Measurements from ENCODE around the gene OST4.

Gene OST4

DNA sequence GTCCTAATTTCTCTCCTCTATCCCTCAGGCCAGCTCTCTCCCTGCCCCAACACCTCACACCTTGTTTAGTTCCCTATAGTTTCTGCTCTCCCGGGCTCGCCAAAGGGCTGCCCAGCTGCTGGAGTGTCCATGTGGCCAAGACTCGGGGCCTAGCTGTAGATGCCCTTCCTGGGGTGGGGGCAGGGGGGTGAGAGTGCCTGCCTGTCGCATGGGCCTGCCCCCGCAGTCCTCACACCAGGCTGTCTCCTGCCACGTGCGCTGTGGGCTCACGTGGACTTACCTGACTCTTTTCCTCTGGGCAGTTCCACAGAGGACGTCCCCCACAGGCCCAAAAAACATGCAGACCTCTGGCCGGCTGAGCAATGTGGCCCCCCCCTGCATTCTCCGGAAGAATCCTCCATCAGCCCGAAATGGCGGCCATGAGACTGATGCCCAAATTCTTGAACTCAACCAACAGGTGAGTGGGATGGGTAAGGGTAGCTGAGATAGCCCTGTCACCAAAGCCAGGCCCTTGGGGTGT, 46.1 kb downstream of the OST4 start:
- DNase-seq (ENCODE audit: low read depth): no peak

DNA sequence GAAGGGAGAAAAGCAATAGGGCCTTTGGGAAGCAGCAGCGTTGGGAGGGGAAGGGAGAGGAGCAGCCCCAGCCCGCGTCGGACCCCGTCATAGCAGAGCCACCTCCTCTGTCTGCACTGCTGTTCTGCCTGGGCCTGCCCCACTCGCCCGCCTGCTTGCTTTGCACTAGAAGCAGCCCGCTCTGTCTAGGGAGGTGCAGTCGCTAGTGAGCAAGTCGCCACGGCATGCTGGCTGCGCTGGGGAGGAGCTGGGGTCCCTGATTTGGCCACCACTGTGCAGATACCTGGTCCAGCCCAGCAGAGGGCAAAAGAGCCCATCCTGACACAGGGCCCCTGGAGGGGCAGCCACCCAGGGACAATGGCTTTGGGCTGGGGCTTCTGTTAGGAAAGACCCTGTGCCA, 46.6 kb downstream of the OST4 start:
- DNase-seq (ENCODE audit: low read depth): no peak

DNA sequence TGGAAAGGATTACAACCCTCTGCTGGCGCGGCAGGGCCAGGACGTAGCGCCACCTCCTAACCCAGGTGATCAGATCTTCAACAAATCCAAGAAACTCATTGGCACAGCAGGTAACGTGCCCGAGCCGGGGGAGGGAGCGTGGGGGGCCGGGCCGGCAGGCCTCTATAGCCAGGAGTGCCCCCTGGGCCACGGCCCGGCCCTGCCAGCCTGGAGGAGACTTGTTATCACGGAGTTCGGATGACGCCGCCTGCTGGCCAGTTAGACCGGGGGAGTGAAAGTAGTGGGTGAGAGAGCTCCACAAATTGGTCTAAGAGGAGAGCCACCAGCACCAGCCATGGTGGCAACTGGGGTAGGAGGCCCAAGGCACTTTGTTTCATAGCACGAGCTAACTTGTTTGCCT, 47.3 kb downstream of the OST4 start:
- no peak for DNase-seq (ENCODE audit: low read depth)

DNA sequence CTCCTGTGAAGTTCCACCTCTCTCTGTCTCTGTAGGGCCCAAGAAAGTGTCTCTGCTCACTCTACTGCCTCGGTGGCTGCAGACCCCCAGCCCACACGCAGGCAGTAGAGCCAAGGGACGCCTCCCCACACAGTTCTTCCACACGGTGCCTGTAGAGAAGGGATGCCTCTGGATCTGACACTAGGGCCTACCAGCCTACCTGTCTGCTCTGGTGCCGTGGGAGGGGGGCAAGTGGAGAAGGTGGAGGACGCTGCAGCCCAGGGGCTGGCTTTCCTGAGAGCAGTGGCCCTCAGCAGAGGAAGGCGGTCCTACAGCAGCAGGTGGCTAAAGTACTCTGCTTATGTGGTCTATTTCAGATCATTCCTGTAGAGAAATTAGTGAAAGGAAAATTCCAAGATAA, 47.7 kb downstream of the OST4 start:
- no peak for DNase-seq (ENCODE audit: low read depth)

DNA sequence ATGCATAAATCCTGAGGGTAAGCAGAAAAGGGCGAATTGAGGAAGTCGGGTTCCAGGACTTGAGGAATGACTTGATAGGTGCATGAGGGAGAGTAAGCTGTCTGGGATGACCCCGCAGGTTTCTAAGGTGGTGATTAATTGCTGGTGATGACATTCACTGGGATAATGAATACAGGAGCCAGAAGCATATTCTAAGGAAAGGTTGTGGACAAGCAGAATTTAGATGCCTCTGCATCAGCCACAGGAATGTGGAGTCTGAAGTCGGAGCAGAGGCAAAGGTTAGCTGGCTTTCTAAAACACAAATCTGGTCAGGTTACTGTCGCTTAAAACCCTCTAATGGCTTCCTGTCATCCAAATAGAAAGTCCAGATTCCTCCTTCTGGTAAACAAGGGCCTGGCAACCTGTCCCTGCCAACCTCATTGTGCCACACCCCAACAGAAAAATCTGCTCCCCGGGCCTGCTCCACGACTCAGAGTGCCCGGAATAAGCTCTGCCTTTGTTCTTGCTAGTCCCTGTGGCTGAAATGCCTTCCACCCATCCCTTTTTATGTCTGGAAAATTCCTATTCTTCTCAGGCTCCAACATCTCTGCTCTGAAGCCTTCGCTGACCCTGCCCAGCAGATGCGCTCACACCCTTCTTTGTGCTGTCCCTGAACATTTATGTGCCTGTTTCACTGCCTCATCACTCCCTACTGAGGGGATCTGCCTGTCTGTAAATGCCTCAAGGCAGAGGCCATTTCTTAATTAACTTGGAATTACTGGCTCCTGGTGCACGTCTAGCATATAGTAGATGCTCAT, 50.0 kb downstream of the OST4 start:
- DNase-seq (ENCODE audit: low read depth): no peak

All from T-helper 22 cell (primary cell).